ENCODE measurements around the gene FAM98C.

DNA sequence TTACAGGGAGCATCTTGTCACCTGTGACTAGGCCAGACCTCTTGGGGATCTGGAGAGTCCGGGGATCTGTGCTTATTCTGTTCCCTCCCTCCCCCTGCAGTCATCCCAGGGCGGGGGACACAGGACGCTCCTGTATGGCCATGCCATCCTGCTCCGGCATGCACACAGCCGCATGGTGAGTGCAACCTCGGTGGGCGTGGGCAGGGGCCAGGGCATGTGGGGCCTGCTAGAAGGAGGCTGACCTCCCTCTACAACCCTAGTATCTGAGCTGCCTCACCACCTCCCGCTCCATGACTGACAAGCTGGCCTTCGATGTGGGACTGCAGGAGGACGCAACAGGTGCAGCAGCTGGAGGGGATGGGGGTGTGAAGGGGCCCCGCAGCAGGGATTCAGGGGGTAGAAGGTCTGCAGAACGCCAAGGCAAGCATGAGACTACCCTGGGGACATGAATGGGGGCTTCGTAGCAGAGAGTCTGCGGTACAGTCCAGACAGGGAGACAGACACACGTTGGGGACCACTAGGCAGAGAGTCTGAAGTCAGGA lies 40.6 kb downstream of the FAM98C start:
- TF ChIP-seq CTCF (IDR thresholded peaks at IDR 0.05; ENCODE audit: low read length) = no peak
- TF ChIP-seq EZH2 (optimal IDR thresholded peaks at IDR 0.05; ENCODE audit: low read depth, low read length) = no peak
- TF ChIP-seq EZH2phosphoT487 (IDR thresholded peaks at IDR 0.05; ENCODE audit: low read length) = no peak

Data from MM.1S (cell line).